Progenitor cell of endocrine pancreas (in vitro differentiated cells): ENCODE results near the gene PGM2. TPM values are rescaled to one million over a fixed set of nuclear protein-coding genes. Genes with fewer than 3 reads are reported as not detected.

Experiments used
- total RNA-seq: library from RNA; stranded (reverse); gene quantifications from 2 replicates; pipeline ENCODE4 v1.2.1, GENCODE V29; 2021

The PGM2 gene
- total RNA-seq, 1 donor from 2014 or later = 25.9 TPM

Other genes with a start within 250 kb of the PGM2 start
- gene RELL1, start 140.3 kb upstream of the PGM2 start, total RNA-seq = 30.4 and 33.6 TPM in 2 replicates
- 120 and 138 TPM in 2 replicates for gene TBC1D1, start 64.4 kb downstream of the PGM2 start, total RNA-seq
- gene PTTG2, start 133.7 kb downstream of the PGM2 start, total RNA-seq = not detected in 2 replicates